ENCODE results near the gene IGF2. TPM values are rescaled to one million over a fixed set of nuclear protein-coding genes. Genes with fewer than 3 reads are reported as not detected.

Gene IGF2
- total RNA-seq, 1 donor from 2014 or later: 87.7 TPM

DNA sequence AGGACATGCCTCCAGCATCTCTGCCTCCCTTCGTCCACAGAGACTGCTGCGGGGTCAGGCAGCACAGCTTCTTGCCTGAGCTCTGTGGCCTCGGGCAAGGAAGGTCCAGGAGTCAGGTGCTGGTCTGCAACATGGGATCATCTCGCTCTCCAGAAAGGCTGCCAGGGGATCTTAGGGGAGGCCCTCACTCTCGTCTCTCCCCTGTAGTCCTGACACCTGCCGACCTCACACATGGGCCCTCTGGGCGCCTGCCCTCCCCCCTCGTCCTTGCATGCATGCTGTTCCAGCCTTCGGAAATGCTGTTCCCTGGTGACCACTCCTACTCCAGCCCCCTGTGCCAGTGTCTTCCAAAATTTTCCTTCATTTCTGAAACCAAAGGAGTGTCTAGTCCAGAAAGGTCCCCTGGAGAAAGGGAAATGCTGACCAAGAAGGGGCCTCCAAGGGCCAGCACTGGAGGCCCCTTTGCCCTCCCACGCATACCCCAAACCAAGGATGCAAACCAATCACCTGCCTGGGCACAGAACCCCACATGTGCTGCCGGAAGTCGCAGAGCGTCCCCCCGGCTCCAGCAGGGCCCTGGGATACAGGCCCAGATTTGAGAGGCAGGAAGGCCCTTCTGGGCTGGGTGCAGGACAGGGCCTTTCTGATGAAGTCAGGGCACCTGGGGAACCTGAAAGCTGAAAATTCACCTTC, 41.0 kb downstream of the IGF2 start:
- intact Hi-C loops (cut with DNase I): no loop called here

DNA sequence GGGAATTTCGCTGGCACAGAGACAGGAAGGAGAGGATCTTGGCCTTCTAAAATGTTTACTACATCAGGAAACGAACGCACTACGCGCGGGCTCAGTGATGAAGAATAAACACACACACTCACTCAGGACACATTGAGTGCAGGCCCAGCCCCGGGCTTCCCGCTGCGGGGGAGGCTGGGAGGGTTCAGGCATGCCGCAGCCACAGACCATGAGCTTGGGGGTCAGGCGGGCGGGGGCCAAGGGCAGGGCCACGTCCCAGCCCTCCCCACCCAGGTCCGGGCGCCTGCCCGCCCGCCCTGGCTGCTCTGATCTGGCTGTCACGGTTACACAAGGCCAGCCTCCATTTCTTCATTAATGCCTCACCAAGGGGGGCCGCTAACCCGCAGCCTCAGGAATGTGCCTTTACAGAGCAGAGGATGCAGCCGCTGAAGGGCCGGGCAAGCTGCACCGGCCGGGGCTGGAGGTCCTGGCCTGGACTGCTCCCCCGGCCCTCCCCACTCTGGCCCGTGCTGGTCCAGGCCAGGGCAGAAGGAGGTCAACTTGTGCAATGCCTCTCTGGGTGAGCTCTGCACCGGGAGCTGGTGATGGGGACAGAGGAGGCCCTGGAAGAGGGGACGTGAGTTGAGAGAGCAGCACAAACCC, 41.7 kb downstream of the IGF2 start:
- peak; percentile 80 for DNase-seq (ENCODE audit: low spot score)
- intact Hi-C loops (cut with DNase I): no loop called here

More for the DNA sequence above, 41.0 kb downstream of the IGF2 start:
- peak; percentile 65 for DNase-seq (ENCODE audit: low spot score)

DNA sequence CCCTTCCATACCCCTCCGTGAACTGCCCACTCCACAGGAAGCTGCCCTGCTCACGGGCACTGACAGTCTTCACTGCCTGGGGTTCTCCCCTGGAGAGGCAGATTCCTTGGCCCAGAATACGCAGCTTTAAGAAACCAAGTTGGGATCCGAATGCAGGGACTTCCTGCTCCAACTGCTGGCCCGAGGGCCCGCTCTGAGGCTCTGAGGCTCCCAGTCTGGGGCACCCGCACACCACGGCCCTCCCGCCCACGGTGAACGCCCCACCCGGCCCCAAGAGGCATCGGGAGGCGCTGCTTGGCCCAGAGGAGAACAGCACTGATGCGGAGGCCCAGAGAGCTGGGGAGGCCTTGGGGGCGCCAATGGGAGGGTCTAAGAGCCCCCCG, 42.3 kb downstream of the IGF2 start:
- intact Hi-C loops (cut with DNase I): no loop called here
- DNase-seq (ENCODE audit: low spot score): peak; percentile 73

DNA sequence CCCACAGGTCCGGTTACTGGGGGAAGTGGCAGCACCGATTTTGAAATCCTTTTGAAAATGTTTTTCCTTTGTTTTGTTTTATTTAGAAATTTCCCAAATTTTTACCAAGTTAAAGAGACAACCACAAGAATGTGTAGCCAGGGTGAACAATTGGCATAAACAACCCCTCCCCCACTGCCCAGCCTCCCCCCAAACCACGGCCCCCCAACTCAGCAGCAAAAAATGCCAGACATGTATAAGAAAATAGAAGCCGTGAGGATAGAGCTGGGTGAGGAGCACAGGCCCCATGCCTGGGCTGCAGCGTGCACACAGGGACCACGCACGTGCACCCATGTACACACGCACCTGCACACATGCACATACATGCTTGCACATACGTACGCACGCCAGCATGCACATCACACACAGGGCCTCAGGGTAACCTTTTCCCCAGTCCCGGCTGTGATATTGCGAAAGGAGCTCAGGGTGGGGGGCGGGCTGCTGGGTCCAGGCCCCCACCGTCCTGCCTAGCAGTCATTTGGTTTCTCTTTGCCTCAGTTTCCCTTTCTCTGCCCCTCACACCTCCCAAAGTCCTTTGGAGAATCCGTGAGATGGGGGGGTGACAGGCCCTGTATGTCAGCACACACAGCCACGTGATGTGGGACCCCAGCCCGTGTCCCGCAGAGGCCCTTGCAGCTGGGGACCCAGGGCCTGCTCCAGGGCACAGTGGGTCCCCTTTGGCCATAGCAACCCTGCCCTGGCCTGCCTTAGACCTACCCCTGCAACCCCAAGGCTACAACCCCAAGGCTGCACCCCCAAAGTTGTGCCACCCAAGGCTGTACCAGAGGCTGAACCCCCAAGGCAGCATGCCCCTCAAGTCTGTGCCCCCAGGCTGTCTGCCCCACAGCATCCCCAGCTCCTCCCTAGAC, 42.9 kb downstream of the IGF2 start:
- intact Hi-C loops (cut with DNase I): no loop called here
- peak; percentile 71 for DNase-seq (ENCODE audit: low spot score)

DNA sequence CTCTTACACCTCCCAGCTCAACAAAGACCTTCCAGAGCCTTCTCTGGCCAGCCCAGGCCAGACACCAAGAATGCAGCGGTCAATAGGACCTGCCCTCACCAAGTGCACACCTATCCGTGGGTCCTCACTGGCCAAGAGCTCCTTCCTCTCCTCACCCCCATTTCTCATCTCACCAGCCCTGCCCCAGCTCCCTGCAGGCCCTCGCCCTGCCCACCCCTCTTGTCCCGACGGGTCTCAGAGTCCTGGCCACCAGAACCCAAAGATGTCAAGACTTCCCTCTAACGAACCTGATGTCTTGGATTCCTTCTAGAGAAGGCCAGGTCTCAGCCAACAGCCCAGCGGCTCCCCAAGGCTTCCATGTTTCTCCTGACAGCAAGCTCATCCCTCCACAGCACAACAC, 43.6 kb downstream of the IGF2 start:
- intact Hi-C loops (cut with DNase I): no loop called here
- DNase-seq (ENCODE audit: low spot score): peak; percentile 36

DNA sequence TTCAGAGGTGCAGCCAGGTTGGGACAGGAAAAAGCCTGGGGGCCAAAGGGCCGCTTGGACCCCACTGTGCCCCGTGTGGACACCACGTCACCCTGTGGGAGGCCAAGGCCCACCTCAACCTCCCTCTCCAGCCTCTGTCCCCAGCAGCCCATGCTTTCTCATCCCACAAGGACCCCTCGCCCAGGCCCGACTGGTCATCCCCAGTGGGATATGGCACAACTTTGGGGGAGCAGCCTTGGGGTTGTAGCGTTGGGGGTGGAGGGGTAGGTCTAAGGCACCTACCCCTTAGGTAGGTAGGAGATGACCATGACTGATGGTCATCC, 44.0 kb downstream of the IGF2 start:
- intact Hi-C loops (cut with DNase I): no loop called here
- peak; percentile 62 for DNase-seq (ENCODE audit: low spot score)

DNA sequence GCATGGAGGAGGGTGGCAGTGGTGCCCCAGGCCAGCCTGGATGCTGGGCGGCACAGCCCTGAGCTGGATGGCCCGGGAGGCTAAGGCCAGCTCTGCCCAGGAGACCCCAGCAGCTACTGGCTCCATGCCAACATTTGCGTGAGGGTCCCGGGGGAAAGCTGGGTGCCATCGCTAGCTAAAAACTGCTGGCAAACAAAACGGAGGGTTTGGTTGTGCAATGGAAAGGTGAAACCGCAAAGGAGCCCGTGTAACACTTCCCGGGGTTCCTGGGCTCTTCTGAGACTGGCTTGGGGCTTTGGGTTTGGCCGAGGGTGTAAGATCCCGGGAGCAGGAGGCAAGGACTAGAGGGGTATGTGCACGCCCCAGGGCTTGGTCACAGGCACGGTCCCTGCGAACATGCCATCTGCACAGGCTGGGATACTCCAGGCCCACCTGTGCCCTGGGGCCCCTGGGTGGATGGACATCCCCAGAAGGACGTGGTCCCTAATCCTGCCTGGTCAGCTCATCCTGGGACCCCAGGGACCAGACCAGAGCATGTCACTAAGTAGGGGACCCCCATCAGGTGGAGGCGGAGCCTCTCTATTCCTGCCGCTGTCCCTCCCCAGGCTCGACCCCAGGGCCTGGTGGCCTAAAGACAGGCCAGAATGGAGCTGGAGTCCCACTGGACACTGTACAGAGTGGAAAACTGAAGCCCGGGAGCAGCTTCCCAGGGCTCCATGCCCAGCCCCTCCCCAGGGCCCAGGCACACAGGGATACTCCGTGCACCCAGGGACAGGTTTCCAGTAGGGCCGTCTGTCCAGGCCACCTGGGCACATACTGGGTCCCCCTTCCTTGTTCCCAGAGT, 44.6 kb downstream of the IGF2 start:
- DNase-seq (ENCODE audit: low spot score): peak; percentile 43
- intact Hi-C loops (cut with DNase I): no loop called here

DNA sequence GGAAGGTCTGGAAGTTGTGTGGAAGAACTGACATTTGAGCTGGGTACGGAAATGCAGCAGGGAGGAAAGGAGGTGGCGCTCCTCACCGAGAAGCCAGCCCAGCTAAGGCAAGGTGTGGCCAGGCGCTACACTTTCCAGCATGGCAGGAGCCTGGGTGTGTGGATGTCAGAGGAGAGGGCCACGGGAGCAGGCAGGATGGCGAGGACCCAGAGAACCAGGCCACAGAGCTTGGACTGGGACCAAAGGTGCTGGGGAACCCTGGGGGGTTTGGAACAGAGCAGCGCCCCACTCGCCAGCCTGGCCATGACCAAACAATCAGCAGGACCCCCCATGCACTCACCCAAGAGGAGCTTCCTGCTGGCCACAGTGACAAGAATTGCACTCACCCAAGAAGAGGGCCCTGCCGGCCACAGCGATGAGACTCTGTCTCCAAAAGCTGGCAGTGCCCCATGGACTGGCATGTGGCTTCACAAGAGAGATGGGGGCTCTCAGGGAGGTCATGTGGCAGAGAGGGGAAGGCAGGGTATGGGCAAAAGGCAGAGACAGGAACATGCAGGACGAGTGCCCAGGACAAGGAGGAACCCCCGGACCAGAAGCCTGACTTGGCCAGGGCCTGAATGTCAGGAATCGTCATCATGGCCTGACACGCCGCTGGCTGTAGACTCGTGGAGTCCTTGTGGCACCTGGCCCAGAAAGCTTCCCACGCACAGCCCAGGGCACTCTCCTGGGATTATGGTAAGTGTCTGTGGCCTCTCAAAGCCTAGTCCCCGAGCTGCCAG, 45.4 kb downstream of the IGF2 start:
- peak; percentile 85 for DNase-seq (ENCODE audit: low spot score)
- intact Hi-C loops (cut with DNase I): no loop called here

DNA sequence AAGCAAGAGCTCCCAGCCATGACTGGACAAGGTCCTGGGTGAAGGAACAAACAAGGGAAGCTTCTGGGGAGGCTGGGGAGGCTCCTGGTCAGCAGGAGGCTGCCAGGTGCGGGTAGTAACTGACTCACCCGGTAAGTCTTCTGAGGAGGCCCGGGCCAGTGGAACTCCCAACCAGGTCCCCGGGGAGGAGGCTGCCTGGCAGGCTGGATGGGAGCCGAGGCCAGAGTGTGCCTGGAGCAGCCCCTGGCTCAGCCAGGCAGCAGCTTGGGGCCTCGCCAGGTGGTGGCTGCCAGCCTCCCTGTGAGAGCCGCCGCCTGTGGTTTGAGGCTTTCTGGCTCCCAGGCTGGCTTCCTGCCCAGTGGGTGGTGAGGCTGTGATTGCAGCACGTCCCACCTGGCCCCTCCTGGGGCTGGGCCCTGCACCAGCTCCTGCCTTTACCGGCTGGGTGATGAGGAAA, 46.2 kb downstream of the IGF2 start:
- peak; percentile 88 for DNase-seq (ENCODE audit: low spot score)
- intact Hi-C loops (cut with DNase I): no loop called here

DNA sequence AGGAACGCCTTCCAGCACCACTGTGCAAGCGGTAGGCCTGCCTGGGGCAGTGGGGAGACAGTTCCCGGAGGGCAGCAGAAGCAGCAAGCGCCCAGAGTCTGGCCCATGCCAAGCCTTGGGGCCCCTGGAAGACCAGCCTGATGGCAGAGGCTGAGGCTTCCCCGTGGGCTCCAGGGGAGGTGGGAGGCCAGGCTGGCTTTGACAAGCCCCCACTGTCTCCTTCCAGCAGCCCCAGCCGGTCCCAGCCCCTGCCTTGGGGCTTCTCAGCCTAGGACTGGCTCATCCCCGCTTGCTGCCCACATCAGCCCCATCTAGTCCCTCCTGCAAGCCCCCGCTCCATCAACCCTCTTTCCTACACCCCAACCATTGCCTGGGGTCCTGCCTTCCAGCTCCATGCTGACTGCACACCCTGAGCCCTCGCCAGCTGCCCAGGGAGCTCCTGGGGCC, 46.7 kb downstream of the IGF2 start:
- intact Hi-C loops (cut with DNase I): no loop called here
- DNase-seq (ENCODE audit: low spot score): peak; percentile 50

DNA sequence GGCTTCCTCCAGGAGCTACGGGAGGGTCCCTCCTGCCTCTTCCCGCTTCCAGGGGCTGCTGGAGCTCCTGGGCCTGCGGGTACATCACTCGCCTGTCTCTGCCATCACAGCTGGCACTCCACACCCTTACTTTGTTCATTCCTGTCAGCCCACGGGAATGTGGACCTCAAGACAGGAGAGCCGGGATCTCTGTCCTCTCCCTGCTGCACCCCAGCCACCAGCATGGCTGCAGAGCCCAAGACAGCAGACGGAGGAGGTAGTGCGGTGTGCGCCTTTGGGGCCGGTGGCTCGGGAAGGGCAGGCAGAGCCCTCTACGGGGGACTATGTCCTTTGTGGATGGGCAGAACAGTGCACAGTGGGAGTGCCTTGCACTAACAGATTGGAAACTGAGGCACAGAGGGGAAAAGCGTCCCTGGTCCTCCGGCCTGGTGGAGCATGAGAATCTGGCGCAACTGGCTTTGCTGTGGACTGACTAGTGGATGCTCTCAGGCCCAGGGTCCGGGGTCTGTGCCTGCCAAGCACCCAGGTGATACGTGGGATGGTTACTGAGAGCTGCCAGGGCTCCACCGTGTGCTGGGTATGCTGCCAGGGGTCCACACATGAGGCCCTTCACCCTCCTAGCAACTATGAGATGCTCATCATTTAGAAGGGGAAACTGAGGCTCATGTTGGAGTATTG, 47.3 kb downstream of the IGF2 start:
- intact Hi-C loops (cut with DNase I): no loop called here
- DNase-seq (ENCODE audit: low spot score): peak; percentile 62

DNA sequence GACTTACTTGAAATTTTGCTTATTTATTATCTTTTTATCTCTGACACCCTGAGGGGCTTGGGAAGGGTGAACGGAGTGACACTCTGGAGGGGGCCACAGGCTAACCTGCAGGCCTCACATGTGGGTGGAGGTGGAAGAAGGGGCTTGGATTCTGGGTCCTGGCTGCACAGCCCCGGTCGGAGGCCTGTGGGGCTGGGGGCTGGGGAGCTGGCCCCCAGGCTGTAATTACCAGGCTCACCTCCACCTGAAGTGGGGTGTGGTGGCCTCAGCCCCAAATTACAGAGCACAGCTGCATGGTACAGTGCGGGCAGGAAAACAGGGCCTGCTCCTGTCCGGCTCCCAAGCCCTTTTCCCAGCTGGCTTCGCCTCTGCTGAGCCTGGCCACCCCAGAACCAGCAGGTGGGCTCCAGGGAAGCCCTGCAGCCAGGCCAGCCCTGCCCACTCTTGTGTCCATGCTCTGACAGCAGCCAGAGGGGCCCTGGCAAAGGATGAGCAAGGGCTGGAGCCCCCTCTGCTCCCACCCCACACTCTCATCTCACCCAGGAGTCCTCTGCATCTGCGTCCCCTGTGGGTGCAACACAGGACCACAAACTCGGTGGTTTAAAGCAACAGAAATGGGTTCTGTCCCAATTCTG, 48.0 kb downstream of the IGF2 start:
- intact Hi-C loops (cut with DNase I): no loop called here
- DNase-seq (ENCODE audit: low spot score): peak; percentile 58

DNA sequence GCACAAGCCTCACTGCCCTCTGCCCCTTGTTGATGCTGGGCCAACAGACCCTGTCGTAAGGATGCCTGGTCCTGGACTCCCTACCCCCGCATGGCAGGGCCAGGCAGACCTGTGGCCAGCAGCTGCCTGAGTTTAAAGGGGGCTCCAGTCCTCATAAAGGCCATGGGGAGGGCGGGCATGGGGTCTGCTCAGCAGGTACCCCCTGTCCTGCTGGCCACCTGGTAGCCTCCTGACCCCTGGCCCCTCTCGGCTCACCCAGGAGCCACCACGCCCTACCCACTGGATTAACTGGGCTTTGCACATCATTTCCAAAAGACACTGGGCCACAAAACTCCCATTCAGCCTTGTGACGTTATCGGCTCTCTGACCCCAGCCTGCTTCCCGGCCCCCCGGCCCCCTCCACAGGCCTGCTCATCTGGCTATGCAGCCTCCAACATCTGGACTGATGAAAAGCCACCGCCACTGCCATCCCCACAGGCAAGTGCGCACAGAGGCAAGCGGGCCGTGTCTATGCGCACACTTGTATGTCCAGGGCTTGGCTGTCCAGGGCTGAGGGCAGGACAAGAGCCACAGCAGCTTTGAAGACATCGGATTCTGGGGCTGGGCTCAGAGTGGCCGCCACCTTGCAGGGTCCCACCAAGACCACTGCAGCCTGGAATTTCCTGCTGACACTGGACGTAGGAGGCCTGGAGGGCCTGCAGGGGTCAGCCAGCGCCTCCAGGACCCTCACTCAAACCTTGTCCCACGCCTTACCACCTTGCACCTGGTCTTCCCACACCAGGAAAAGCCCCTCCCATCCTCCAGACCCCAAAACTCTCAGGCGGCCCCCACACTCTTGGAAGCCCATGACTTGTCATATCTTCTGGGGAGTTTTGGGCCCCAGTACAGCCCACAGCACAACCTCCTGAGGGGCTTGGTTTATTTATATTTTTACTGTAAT, 48.7 kb downstream of the IGF2 start:
- intact Hi-C loops (cut with DNase I): no loop called here
- peak; percentile 70 for DNase-seq (ENCODE audit: low spot score)

DNA sequence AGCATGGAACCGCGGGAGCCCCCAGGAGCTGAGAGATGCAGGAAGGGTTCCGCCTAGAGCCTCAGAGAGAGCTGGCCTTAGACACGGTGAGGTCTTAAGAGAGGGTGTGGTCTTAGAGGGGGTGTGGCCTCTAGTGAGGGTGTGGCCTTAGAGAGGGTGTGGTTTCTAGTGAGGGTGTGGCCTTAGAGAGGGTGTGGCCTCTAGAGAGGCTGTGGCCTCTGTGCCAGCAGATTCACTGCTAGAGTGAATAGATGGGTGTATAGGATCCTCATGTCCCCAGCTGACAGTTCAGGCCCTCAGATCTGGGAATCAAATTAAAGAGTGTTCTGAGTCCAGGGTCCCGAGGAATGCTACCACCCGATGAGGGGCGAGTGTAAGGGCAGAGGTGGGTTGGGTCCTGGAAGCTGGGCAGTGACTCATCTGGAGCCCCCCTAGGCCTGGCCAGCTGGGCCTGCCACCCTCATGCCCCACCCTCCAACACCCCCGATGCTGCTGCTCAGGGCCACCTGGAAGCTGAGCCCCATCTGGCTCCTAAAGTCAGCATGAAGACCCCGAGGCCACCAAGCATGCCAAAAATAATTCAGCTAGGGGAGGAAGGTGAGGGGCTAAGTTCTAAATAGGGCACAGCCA, 49.5 kb downstream of the IGF2 start:
- peak; percentile 50 for DNase-seq (ENCODE audit: low spot score)
- intact Hi-C loops (cut with DNase I): no loop called here

DNA sequence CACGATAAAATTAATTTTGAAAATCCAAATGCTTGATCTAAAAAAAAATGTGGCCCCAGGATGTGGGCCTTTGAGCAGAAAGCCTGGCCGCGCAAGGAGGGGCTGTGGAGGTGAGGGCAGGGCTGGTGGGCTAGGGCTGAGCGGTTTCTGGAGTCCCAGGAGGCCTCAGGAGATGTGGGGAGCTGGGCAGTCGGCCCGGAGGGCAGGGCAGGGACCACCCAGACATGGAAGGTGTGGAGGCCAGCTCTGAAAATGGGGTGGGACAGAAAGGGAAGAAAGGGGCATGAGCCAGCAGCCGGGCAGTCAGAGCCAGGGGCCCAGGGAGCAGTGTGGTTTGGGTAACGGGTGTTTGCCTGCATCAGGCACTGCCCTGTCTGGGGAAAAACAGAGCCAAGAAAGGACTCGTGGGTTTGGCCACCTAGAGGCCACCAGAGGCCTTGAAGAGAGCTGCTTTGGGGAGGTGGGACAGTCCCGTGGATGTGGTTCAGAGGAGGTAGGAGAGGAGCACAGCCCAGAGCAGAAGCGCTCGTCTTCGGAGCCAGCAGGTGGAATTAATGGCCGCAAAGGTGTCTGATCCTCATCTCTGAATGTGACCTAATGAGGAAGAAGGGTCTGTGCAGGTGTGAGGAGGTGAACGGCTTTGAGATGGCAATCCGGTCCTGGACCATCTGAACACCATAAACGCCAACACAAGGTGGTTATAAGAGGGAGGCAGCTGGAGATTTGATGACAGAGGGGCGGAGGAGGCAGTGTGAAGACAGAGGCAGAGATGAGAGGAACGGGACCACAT, 50.2 kb downstream of the IGF2 start:
- DNase-seq (ENCODE audit: low spot score): peak; percentile 62
- intact Hi-C loops (cut with DNase I): no loop called here

DNA sequence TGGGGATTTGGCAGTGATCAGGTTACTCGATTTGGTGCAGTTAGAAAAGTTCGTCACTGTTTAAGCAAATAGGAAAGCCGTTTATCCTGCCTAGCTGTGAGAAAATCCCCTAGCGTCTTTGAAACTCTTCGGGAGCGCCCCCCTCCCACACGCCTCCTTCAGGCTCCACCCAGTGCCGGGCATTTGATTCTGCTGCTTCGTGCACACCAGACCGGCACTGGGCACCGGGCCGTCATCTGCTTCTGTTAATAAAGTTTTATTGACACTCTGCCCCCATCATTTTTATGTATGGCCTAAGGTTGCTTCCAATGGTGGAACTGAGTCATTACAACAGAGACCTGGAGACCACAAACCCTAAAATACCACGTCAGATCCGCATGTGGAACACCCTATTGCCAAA, 50.9 kb downstream of the IGF2 start:
- no peak for DNase-seq (ENCODE audit: low spot score)
- intact Hi-C loops (cut with DNase I): no loop called here

Measured in cardiac septum (tissue), 1 donor.